ENCODE results near the gene KRT33A.
"Not testable (repeated sequence)": the region's sequence is repeated elsewhere in the genome, so short reads cannot be mapped to it uniquely, and the experiment has no call there.

Gene KRT33A

GRCh38 chr17:41350381-41350878 is at the start of gene KRT33A:
KRT33A (minus strand) TSS chr17:41350828; CDS start chr17:41350767, 61 bp downstream.
- H3K36me3 Mint-ChIP-seq (ENCODE audit: low read depth); H3K27me3 Mint-ChIP-seq (ENCODE audit: low read depth); DNase-seq (ENCODE audit: low spot score); H3K4me1 Mint-ChIP-seq (ENCODE audit: low read depth); H3K9me3 Mint-ChIP-seq; H3K27ac Mint-ChIP-seq; H3K4me3 Mint-ChIP-seq: not testable (repeated sequence)

- Mint-ChIP-seq H3K27me3 (ENCODE audit: low read depth) (peaks cover 4% of the 10 kb centered on the region), H3K4me1 (ENCODE audit: low read depth) (no peaks in the 10 kb centered on the region), H3K4me3 (no peak within 1 kb of the TSS), H3K27ac (no peak within 1 kb of the TSS), H3K9me3 (no peaks in the 10 kb centered on the region), H3K36me3 (ENCODE audit: low read depth) (no peaks in the 10 kb centered on the region)
- DNase-seq (ENCODE audit: low spot score) = no peak
These were observed 46.5 kb upstream of the KRT33A start, which contains the start of gene KRT31 for GRCh38 chr17:41396996-41397660. KRT31 (minus strand) TSS chr17:41397608; CDS start chr17:41397539, 69 bp downstream.

- H3K27ac Mint-ChIP-seq = no peak overlapping the region
- no peak for DNase-seq (ENCODE audit: low spot score)
- H3K4me1 Mint-ChIP-seq (ENCODE audit: low read depth) = no peaks in the 10 kb centered on the region
- H3K4me3 Mint-ChIP-seq = no peak overlapping the region
- H3K36me3 Mint-ChIP-seq (ENCODE audit: low read depth) = no peaks in the 10 kb centered on the region
- H3K27me3 Mint-ChIP-seq (ENCODE audit: low read depth) = peaks cover 4% of the 10 kb centered on the region
- no peaks in the 10 kb centered on the region for H3K9me3 Mint-ChIP-seq
These were observed 45.7 kb upstream of the KRT33A start for GRCh38 chr17:41396340-41396739.

GRCh38 chr17:41395611-41396010 is 45.0 kb upstream of the KRT33A start:
- H3K27ac Mint-ChIP-seq = no peak overlapping the region
- H3K4me3 Mint-ChIP-seq = no peak overlapping the region
- H3K27me3 Mint-ChIP-seq (ENCODE audit: low read depth) = no peaks in the 10 kb centered on the region
- no peaks in the 10 kb centered on the region for H3K36me3 Mint-ChIP-seq (ENCODE audit: low read depth)
- no peak for DNase-seq (ENCODE audit: low spot score)
- no peaks in the 10 kb centered on the region for H3K9me3 Mint-ChIP-seq
- no peaks in the 10 kb centered on the region for H3K4me1 Mint-ChIP-seq (ENCODE audit: low read depth)

GRCh38 chr17:41395044-41395443 is 44.4 kb upstream of the KRT33A start:
- not testable (repeated sequence) for H3K27ac Mint-ChIP-seq; H3K27me3 Mint-ChIP-seq (ENCODE audit: low read depth); H3K4me1 Mint-ChIP-seq (ENCODE audit: low read depth); H3K4me3 Mint-ChIP-seq; H3K36me3 Mint-ChIP-seq (ENCODE audit: low read depth); DNase-seq (ENCODE audit: low spot score); H3K9me3 Mint-ChIP-seq

GRCh38 chr17:41394254-41394996 is 43.8 kb upstream of the KRT33A start:
- no peak for DNase-seq (ENCODE audit: low spot score)
- Mint-ChIP-seq H3K36me3 (ENCODE audit: low read depth) (no peaks in the 10 kb centered on the region), H3K27ac (no peak overlapping the region), H3K9me3 (no peaks in the 10 kb centered on the region), H3K27me3 (ENCODE audit: low read depth) (no peaks in the 10 kb centered on the region), H3K4me3 (no peak overlapping the region), H3K4me1 (ENCODE audit: low read depth) (no peaks in the 10 kb centered on the region)

GRCh38 chr17:41393826-41394225 is 43.2 kb upstream of the KRT33A start:
- H3K27me3 Mint-ChIP-seq (ENCODE audit: low read depth) = no peaks in the 10 kb centered on the region
- no peak overlapping the region for H3K4me3 Mint-ChIP-seq
- peaks cover 4% of the 10 kb centered on the region for H3K9me3 Mint-ChIP-seq
- no peaks in the 10 kb centered on the region for H3K36me3 Mint-ChIP-seq (ENCODE audit: low read depth)
- H3K4me1 Mint-ChIP-seq (ENCODE audit: low read depth) = no peaks in the 10 kb centered on the region
- DNase-seq (ENCODE audit: low spot score) = no peak
- H3K27ac Mint-ChIP-seq = no peak overlapping the region

GRCh38 chr17:41393294-41393693 is 42.7 kb upstream of the KRT33A start:
- H3K4me3 Mint-ChIP-seq = no peak overlapping the region
- no peaks in the 10 kb centered on the region for H3K4me1 Mint-ChIP-seq (ENCODE audit: low read depth)
- H3K27ac Mint-ChIP-seq = no peak overlapping the region
- no peaks in the 10 kb centered on the region for H3K36me3 Mint-ChIP-seq (ENCODE audit: low read depth)
- peaks cover 4% of the 10 kb centered on the region for H3K9me3 Mint-ChIP-seq
- no peaks in the 10 kb centered on the region for H3K27me3 Mint-ChIP-seq (ENCODE audit: low read depth)
- no peak for DNase-seq (ENCODE audit: low spot score)

- peaks cover 6% of the 10 kb centered on the region for H3K9me3 Mint-ChIP-seq
- no peak overlapping the region for H3K27ac Mint-ChIP-seq
- no peaks in the 10 kb centered on the region for H3K4me1 Mint-ChIP-seq (ENCODE audit: low read depth)
- no peaks in the 10 kb centered on the region for H3K36me3 Mint-ChIP-seq (ENCODE audit: low read depth)
- no peak for DNase-seq (ENCODE audit: low spot score)
- no peak overlapping the region for H3K4me3 Mint-ChIP-seq
- H3K27me3 Mint-ChIP-seq (ENCODE audit: low read depth) = no peaks in the 10 kb centered on the region
These were observed 41.6 kb upstream of the KRT33A start for GRCh38 chr17:41392278-41392677.

GRCh38 chr17:41391535-41391934 is 40.9 kb upstream of the KRT33A start:
- Mint-ChIP-seq H3K27ac (no peak overlapping the region), H3K9me3 (peaks cover 10% of the 10 kb centered on the region), H3K27me3 (ENCODE audit: low read depth) (no peaks in the 10 kb centered on the region), H3K36me3 (ENCODE audit: low read depth) (no peaks in the 10 kb centered on the region), H3K4me1 (ENCODE audit: low read depth) (no peaks in the 10 kb centered on the region), H3K4me3 (no peak overlapping the region)
- no peak for DNase-seq (ENCODE audit: low spot score)

GRCh38 chr17:41390411-41390938 is 39.8 kb upstream of the KRT33A start:
- H3K4me3 Mint-ChIP-seq = no peak overlapping the region
- no peak overlapping the region for H3K27ac Mint-ChIP-seq
- no peaks in the 10 kb centered on the region for H3K4me1 Mint-ChIP-seq (ENCODE audit: low read depth)
- no peak for DNase-seq (ENCODE audit: low spot score)
- no peaks in the 10 kb centered on the region for H3K27me3 Mint-ChIP-seq (ENCODE audit: low read depth)
- peaks cover 14% of the 10 kb centered on the region for H3K9me3 Mint-ChIP-seq
- no peaks in the 10 kb centered on the region for H3K36me3 Mint-ChIP-seq (ENCODE audit: low read depth)

- H3K27me3 Mint-ChIP-seq (ENCODE audit: low read depth) = no peaks in the 10 kb centered on the region
- no peaks in the 10 kb centered on the region for H3K4me1 Mint-ChIP-seq (ENCODE audit: low read depth)
- no peak for DNase-seq (ENCODE audit: low spot score)
- no peak overlapping the region for H3K27ac Mint-ChIP-seq
- H3K9me3 Mint-ChIP-seq = peaks cover 14% of the 10 kb centered on the region
- H3K36me3 Mint-ChIP-seq (ENCODE audit: low read depth) = no peaks in the 10 kb centered on the region
- no peak overlapping the region for H3K4me3 Mint-ChIP-seq
These were observed 37.0 kb upstream of the KRT33A start for GRCh38 chr17:41387670-41388069.

- H3K4me1 Mint-ChIP-seq (ENCODE audit: low read depth) = no peaks in the 10 kb centered on the region
- H3K9me3 Mint-ChIP-seq = peaks cover 14% of the 10 kb centered on the region
- no peaks in the 10 kb centered on the region for H3K27me3 Mint-ChIP-seq (ENCODE audit: low read depth)
- no peaks in the 10 kb centered on the region for H3K36me3 Mint-ChIP-seq (ENCODE audit: low read depth)
- H3K27ac Mint-ChIP-seq = no peak overlapping the region
- H3K4me3 Mint-ChIP-seq = no peak overlapping the region
- no peak for DNase-seq (ENCODE audit: low spot score)
These were observed 35.6 kb upstream of the KRT33A start for GRCh38 chr17:41386227-41386626.

GRCh38 chr17:41383690-41384089 is 33.1 kb upstream of the KRT33A start:
- Mint-ChIP-seq H3K4me3 (no peak overlapping the region), H3K36me3 (ENCODE audit: low read depth) (no peaks in the 10 kb centered on the region), H3K27me3 (ENCODE audit: low read depth) (no peaks in the 10 kb centered on the region), H3K9me3 (peaks cover 10% of the 10 kb centered on the region), H3K4me1 (ENCODE audit: low read depth) (no peaks in the 10 kb centered on the region), H3K27ac (no peak overlapping the region)
- DNase-seq (ENCODE audit: low spot score) = no peak

All from T-helper 2 cell treated with Interferon-gamma antibody and Interleukin-4, amounts not matched to agents 5 μg/mL and 100 μg/mL, for 36 hours (primary cell).